HepG2 (cell line): ENCODE data around the gene PTPN20. TPM values are rescaled to one million over a fixed set of nuclear protein-coding genes. Genes with fewer than 3 reads are reported as not detected.

ENCODE experiments used
- ATAC-seq: fragments of 200-7000 bp; cut with Tn5 transposase; 3 replicates; pipeline ENCODE4 v1.9.1; 2020; ENCODE audit warnings: mild to moderate bottlenecking, moderate library complexity
- BruUV-seq: library from RNA; stranded (reverse); fragments of 400-500 nt; replicated peaks from 2 replicates; lab custom pipeline; 2021; lab: Mats Ljungman, UMichigan
- CTCF ChIA-PET: fragments of 300-600 bp; formaldehyde crosslinking; extraction: SDS; loops from one replicate; lab custom pipeline; 2021; ENCODE audit warnings: low total read pairs, inconsistent platforms, low intra/inter-chr PET ratio; lab: Yijun Ruan, JAX
- POLR2A ChIA-PET: fragments of 350-600 bp; sonication (Branson Sonifier 250); formaldehyde crosslinking; loops from one replicate; lab custom pipeline; 2020; ENCODE audit warnings: antibody characterized with exemption, inconsistent platforms; lab: Yijun Ruan, JAX
- DNase-seq: peaks from one replicate; pipeline ENCODE4 v3.0.0-alpha.2; 2015; ENCODE audit warnings: low spot score
- FAIRE-seq: peaks from 3 replicates; lab custom pipeline; 2011; peaks lifted over from hg19 to GRCh38; lab: Jason Lieb, UNC
- H2AFZ ChIP-seq: one replicate; pipeline ENCODE4 v1.6.1; 2011; ENCODE audit warnings: low read length, inconsistent platforms
- H3K27ac ChIP-seq: fragments of 300-600 bp; 3 replicates; pipeline ENCODE4 v1.8.0; 2011; ENCODE audit warnings: mixed run types, mild to moderate bottlenecking, mixed read lengths, low read length, inconsistent platforms; ENCODE audit not compliant: insufficient read depth; ENCODE audit errors: extremely low read length
- H3K27me3 ChIP-seq, 2 experiments: fragments of 200-600 bp in 1 of 2; 2 replicates in 1 of 2; 3 replicates in 1 of 2; pipeline versions ENCODE4 v1.6.0 to v1.8.0; 2011; ENCODE audit warnings: low read length in 2 of 2, mild to moderate bottlenecking in 2 of 2, moderate library complexity in 2 of 2, inconsistent platforms in 1 of 2; ENCODE audit not compliant: insufficient read depth in 2 of 2, control insufficient read depth in 1 of 2
- H3K36me3 ChIP-seq, 2 experiments: fragments of 200-600 bp in 1 of 2; replicated peaks in 1 of 2; 2 replicates in 1 of 2; 3 replicates in 1 of 2; pipeline versions ENCODE4 v1.5.1 to v1.8.0; 2011; ENCODE audit warnings: low read length in 2 of 2, inconsistent platforms in 1 of 2; ENCODE audit not compliant: insufficient read depth in 2 of 2, control insufficient read depth in 1 of 2
- H3K4me1 ChIP-seq: 2 replicates; pipeline ENCODE4 v1.5.1; 2012; ENCODE audit warnings: low read length, inconsistent platforms; ENCODE audit not compliant: insufficient read depth
- H3K4me2 ChIP-seq: 2 replicates; pipeline ENCODE4 v1.6.0; 2011; ENCODE audit warnings: low read depth, low read length, inconsistent platforms
- H3K4me3 ChIP-seq, 3 experiments: fragments of 200-600 bp in 1 of 3; sonication (generic), shearing (Covaris generic) in 1 of 3; replicated peaks in 1 of 3; 2 replicates each; pipeline ENCODE4 v1.5.1; 2011 to 2016; ENCODE audit warnings: low read length in 3 of 3, inconsistent platforms in 2 of 3, low read depth in 2 of 3, mild to moderate bottlenecking in 2 of 3, control low read depth in 1 of 3, mixed read lengths in 1 of 3; ENCODE audit not compliant: insufficient read depth in 1 of 3
- H3K79me2 ChIP-seq: one replicate; pipeline ENCODE4 v1.6.1; 2011; ENCODE audit warnings: low read length, inconsistent platforms; ENCODE audit not compliant: insufficient read depth
- H3K9ac ChIP-seq: 2 replicates; pipeline ENCODE4 v1.6.0; 2011; ENCODE audit warnings: mild to moderate bottlenecking, low read depth, low read length, inconsistent platforms; ENCODE audit not compliant: insufficient read depth
- H3K9me3 ChIP-seq: 2 replicates; pipeline ENCODE4 v1.5.1; 2012; ENCODE audit warnings: mild to moderate bottlenecking, low read length
- H4K20me1 ChIP-seq: 2 replicates; pipeline ENCODE4 v1.6.0; 2011; ENCODE audit warnings: inconsistent platforms, mild to moderate bottlenecking, low read length, moderate library complexity; ENCODE audit not compliant: insufficient read depth
- NFE2L2 ChIP-seq: fragments of 150-350 bp; IDR thresholded peaks from 2 replicates; pipeline ENCODE4 v1.6.1; 2014; ENCODE audit warnings: low read length
- PRDM10 ChIP-seq: sonication (generic); formaldehyde crosslinking; IDR thresholded peaks from 2 replicates; pipeline ENCODE4 v1.4.0; 2020; ENCODE audit warnings: low read depth, missing genetic modification reagents
- ZNF496 ChIP-seq: sonication (generic); formaldehyde crosslinking; IDR thresholded peaks from 2 replicates; pipeline ENCODE4 v1.8.1; 2023; ENCODE audit warnings: mild to moderate bottlenecking, moderate library complexity, missing genetic modification reagents; ENCODE audit not compliant: insufficient replicate concordance
- ZNF773 ChIP-seq: sonication (generic); formaldehyde crosslinking; IDR thresholded peaks from 2 replicates; pipeline ENCODE4 v1.4.0; 2020; ENCODE audit warnings: missing genetic modification reagents, borderline replicate concordance
- ZNF792 ChIP-seq: IDR thresholded peaks from 2 replicates; pipeline ENCODE4 v1.6.1; 2016
- WGBS: methylation state at CpG from one replicate; pipeline ENCODE4 v1.1.6; 2017; ENCODE audit warnings: low lambda C conversion rate; 5-methylcytosine and 5-hydroxymethylcytosine counted together
- in situ Hi-C: cut with HindIII; loops from 2 replicates; pipeline ENCODE4 v1.10.0; 2017; ENCODE audit warnings: low pct_unique_long_range_greater_than_20kb; ENCODE audit not compliant: extremely low pct_ligation_motif_present
- intact Hi-C: fragments of 100-400 bp; cut with micrococcal nuclease; formaldehyde crosslinking; loops from one replicate; pipeline ENCODE4 v1.10.0; 2022; ENCODE audit not compliant: unreplicated experiment
- polyA plus RNA-seq, 8 experiments: library from polyadenylated mRNA; depleted of rRNA in 3 of 8; stranded (reverse) in 7 of 8; unstranded in 1 of 8; fragments of >200 nt; fragmentation: Illumina TruSeq in 4 of 8; extraction: Trizol in 4 of 8; gene quantifications; 2 replicates each; pipeline versions ENCODE4 v1.2.1 to v1.2.3, GENCODE V29; 2011 to 2016; ENCODE audit warnings: low read depth in 4 of 8, missing spikeins in 1 of 8, mixed read lengths in 1 of 8; ENCODE audit not compliant: insufficient read depth in 1 of 8
- total RNA-seq, 5 experiments: library from RNA; depleted of rRNA; stranded (reverse); fragments of >200 nt; fragmentation: Illumina TruSeq; extraction: Trizol; gene quantifications; 2 replicates each; pipeline ENCODE4 v1.2.3, GENCODE V29; 2016; ENCODE audit warnings: low read depth in 1 of 5
- TF ChIP-seq, protein P1 (sequence below): sonication (generic); formaldehyde crosslinking; IDR thresholded peaks from 2 replicates; pipeline ENCODE4 v1.9.0; 2021; ENCODE audit warnings: mild to moderate bottlenecking, missing genetic modification reagents

The PTPN20 gene
- total and polyA plus RNA-seq, 2 of the 13 experiments (the other 11 are each of a cell fraction or from before 2014, with no cell fraction given) = not detected

DNA sequence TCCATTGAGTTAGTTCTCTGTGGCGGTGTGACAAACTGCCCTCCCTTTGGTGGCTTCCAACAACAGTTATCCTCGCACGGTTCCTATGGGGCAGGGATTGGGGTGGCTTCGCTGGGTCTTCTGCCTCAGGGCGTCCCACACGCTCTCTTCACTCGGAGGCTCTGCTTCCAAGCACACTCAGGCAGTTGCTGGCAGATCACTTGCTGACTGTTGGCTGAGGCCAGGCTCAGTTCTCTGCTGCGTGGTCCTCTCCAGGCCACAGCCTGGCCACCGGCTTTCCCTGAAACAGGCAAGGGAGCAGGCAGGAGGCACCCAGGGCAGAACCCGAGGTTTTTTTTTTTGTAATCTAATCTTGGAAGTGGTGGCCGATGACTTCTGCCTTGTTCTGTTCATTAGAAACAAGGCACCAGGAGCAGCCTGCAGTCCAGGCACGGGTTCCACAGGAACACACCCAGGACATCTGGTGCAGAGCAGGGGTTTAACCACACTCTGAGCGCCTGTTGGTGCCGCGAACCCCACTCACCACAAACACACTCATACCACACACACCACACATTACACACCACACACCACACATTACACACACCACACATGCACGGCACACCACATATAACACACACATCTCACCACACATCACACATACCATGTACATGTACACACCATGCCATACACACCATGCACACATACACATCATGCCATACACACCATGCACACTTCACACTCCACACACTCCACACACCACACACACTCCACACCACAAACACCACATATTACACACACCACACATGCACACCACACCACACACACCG lies 112.2 kb downstream of the PTPN20 start:
- Histone ChIP-seq H2AFZ (no peak overlapping the region), H3K36me3 (no peaks in the 10 kb centered on the region), H4K20me1 (no peaks in the 10 kb centered on the region), H3K4me1 (peaks cover 14% of the 10 kb centered on the region), H3K79me2 (no peaks in the 10 kb centered on the region), H3K4me3 (peak overlapping the region in 1 of 3 experiments; percentile 9; a peak in 1 of 6 replicates), H3K9ac (no peak overlapping the region), H3K9me3 (no peaks in the 10 kb centered on the region), H3K27ac (no peak overlapping the region), H3K27me3 (peaks cover 1 to 23% of the 10 kb centered on the region in 2 experiments), H3K4me2 (peak overlapping the region; percentile 56)
- peak; percentile 36 for ATAC-seq
- WGBS = 21% methylated on average over 15 of the region's 17 CpGs
- FAIRE-seq = no peak
- ChIA-PET CTCF (no interaction called here), POLR2A (no interaction called here)
- BruUV-seq = no TSS peak
- in situ Hi-C loops = loop anchor here (10.0 kb wide), 1 partner anchor 281 kb away; the partner anchor contains the start of gene GDF10
- intact Hi-C loops = loop anchor here (1.0 kb wide), 1 partner anchor 289 kb away; no protein-coding TSS in a partner anchor
- TF ChIP-seq ZNF792 (CRISPR knock-in tag) (no peak), ZNF496 (CRISPR knock-in tag) (no peak), NFE2L2 (no peak), ZNF773 (CRISPR knock-in tag) (no peak), PRDM10 (CRISPR knock-in tag) (no peak)
- TF ChIP-seq, protein P1, sequence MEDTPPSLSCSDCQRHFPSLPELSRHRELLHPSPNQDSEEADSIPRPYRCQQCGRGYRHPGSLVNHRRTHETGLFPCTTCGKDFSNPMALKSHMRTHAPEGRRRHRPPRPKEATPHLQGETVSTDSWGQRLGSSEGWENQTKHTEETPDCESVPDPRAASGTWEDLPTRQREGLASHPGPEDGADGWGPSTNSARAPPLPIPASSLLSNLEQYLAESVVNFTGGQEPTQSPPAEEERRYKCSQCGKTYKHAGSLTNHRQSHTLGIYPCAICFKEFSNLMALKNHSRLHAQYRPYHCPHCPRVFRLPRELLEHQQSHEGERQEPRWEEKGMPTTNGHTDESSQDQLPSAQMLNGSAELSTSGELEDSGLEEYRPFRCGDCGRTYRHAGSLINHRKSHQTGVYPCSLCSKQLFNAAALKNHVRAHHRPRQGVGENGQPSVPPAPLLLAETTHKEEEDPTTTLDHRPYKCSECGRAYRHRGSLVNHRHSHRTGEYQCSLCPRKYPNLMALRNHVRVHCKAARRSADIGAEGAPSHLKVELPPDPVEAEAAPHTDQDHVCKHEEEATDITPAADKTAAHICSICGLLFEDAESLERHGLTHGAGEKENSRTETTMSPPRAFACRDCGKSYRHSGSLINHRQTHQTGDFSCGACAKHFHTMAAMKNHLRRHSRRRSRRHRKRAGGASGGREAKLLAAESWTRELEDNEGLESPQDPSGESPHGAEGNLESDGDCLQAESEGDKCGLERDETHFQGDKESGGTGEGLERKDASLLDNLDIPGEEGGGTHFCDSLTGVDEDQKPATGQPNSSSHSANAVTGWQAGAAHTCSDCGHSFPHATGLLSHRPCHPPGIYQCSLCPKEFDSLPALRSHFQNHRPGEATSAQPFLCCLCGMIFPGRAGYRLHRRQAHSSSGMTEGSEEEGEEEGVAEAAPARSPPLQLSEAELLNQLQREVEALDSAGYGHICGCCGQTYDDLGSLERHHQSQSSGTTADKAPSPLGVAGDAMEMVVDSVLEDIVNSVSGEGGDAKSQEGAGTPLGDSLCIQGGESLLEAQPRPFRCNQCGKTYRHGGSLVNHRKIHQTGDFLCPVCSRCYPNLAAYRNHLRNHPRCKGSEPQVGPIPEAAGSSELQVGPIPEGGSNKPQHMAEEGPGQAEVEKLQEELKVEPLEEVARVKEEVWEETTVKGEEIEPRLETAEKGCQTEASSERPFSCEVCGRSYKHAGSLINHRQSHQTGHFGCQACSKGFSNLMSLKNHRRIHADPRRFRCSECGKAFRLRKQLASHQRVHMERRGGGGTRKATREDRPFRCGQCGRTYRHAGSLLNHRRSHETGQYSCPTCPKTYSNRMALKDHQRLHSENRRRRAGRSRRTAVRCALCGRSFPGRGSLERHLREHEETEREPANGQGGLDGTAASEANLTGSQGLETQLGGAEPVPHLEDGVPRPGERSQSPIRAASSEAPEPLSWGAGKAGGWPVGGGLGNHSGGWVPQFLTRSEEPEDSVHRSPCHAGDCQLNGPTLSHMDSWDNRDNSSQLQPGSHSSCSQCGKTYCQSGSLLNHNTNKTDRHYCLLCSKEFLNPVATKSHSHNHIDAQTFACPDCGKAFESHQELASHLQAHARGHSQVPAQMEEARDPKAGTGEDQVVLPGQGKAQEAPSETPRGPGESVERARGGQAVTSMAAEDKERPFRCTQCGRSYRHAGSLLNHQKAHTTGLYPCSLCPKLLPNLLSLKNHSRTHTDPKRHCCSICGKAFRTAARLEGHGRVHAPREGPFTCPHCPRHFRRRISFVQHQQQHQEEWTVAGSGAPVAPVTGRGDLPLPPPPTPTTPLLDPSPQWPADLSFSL (CRISPR knock-in tag) = peak; percentile 68
- no peak for DNase-seq
